HepG2 (cell line): ENCODE results near the gene PRXL2A. TPM values are rescaled to one million over a fixed set of nuclear protein-coding genes. Genes with fewer than 3 reads are reported as not detected.

Source experiments
- AGO2 ChIP-seq: fragments of 200-400 bp; formaldehyde crosslinking; optimal IDR thresholded peaks from 2 replicates; pipeline ENCODE3; 2017; ENCODE audit warnings: mild to moderate bottlenecking, low read depth, low read length, moderate library complexity
- BHLHE40 ChIP-seq: IDR thresholded peaks from 2 replicates; pipeline ENCODE4 v1.6.1; 2011; ENCODE audit warnings: low read length, improper control_type of control experiment
- DPF2 ChIP-seq: sonication (generic); formaldehyde crosslinking; IDR thresholded peaks from 2 replicates; pipeline ENCODE4 v1.4.0; 2020; ENCODE audit warnings: mild to moderate bottlenecking, low read depth, missing genetic modification reagents, borderline replicate concordance
- GATAD2A ChIP-seq: IDR thresholded peaks from 2 replicates; pipeline ENCODE4 v1.6.1; 2016
- LCORL ChIP-seq, 2 experiments: fragments of 450-650 bp in 1 of 2; sonication (generic) in 1 of 2; formaldehyde crosslinking in 1 of 2; IDR thresholded peaks; 2 replicates each; pipeline versions ENCODE4 v1.5.0 to v1.6.1; 2017 to 2020; ENCODE audit warnings: antibody characterized with exemption in 1 of 2, missing genetic modification reagents in 1 of 2
- PITX1 ChIP-seq: sonication (generic); formaldehyde crosslinking; IDR thresholded peaks from 2 replicates; pipeline ENCODE4 v1.5.1; 2020; ENCODE audit warnings: mild to moderate bottlenecking, missing genetic modification reagents
- POLR2A ChIP-seq, 2 experiments: IDR thresholded peaks; 2 replicates each; pipeline ENCODE4 v1.6.1; 2011; ENCODE audit warnings: low read depth in 2 of 2, low read length in 2 of 2, mild to moderate bottlenecking in 1 of 2, moderate library complexity in 1 of 2; ENCODE audit not compliant: insufficient read depth in 1 of 2
- SOX13 ChIP-seq, 3 experiments: fragments of 450-650 bp in 1 of 3; sonication (generic) in 1 of 3; formaldehyde crosslinking in 1 of 3; IDR thresholded peaks in 2 of 3; conservative IDR thresholded peaks in 1 of 3; 2 replicates each; pipeline versions ENCODE4 v1.5.0 to v1.6.1; 2016 to 2020; ENCODE audit warnings: antibody characterized with exemption in 1 of 3, mild to moderate bottlenecking in 1 of 3, missing compliant biosample characterization in 1 of 3, missing genetic modification reagents in 1 of 3, moderate library complexity in 1 of 3
- SOX5 ChIP-seq: IDR thresholded peaks from 2 replicates; pipeline ENCODE4 v1.6.1; 2016; ENCODE audit warnings: borderline replicate concordance
- SOX6 ChIP-seq, 2 experiments: fragments of 450-650 bp in 1 of 2; sonication (generic) in 1 of 2; formaldehyde crosslinking in 1 of 2; IDR thresholded peaks; 2 replicates each; pipeline versions ENCODE4 v1.4.0 to v1.6.1; 2017 to 2020; ENCODE audit warnings: antibody characterized with exemption in 1 of 2, mild to moderate bottlenecking in 1 of 2, missing genetic modification reagents in 1 of 2
- TCF7 ChIP-seq: sonication (generic); IDR thresholded peaks from 2 replicates; pipeline ENCODE4 v1.6.1; 2016; ENCODE audit warnings: antibody characterized with exemption, low read depth
- ZNF124 ChIP-seq: sonication (generic); formaldehyde crosslinking; IDR thresholded peaks from 2 replicates; pipeline ENCODE4 v1.4.0; 2020; ENCODE audit warnings: missing genetic modification reagents
- ZNF746 ChIP-seq: sonication (generic); formaldehyde crosslinking; IDR thresholded peaks from 2 replicates; pipeline ENCODE4 v1.8.0; 2022; ENCODE audit warnings: mild to moderate bottlenecking, missing genetic modification reagents
- ZNF891 ChIP-seq: sonication (generic); formaldehyde crosslinking; IDR thresholded peaks from 2 replicates; pipeline ENCODE4 v1.5.0; 2020; ENCODE audit warnings: mild to moderate bottlenecking, missing genetic modification reagents
- polyA plus RNA-seq, 8 experiments: library from polyadenylated mRNA; depleted of rRNA in 3 of 8; stranded (reverse) in 7 of 8; unstranded in 1 of 8; fragments of >200 nt; fragmentation: Illumina TruSeq in 4 of 8; extraction: Trizol in 4 of 8; gene quantifications; 2 replicates each; pipeline versions ENCODE4 v1.2.1 to v1.2.3, GENCODE V29; 2011 to 2016; ENCODE audit warnings: low read depth in 4 of 8, missing spikeins in 1 of 8, mixed read lengths in 1 of 8; ENCODE audit not compliant: insufficient read depth in 1 of 8
- total RNA-seq, 5 experiments: library from RNA; depleted of rRNA; stranded (reverse); fragments of >200 nt; fragmentation: Illumina TruSeq; extraction: Trizol; gene quantifications; 2 replicates each; pipeline ENCODE4 v1.2.3, GENCODE V29; 2016; ENCODE audit warnings: low read depth in 1 of 5
- TF ChIP-seq, protein P1 (sequence below): sonication (generic); formaldehyde crosslinking; IDR thresholded peaks from 2 replicates; pipeline ENCODE4 v1.4.0; 2020; ENCODE audit warnings: missing genetic modification reagents
- TF ChIP-seq, protein P2 (sequence below): IDR thresholded peaks from 2 replicates; pipeline ENCODE4 v1.6.1; 2012; ENCODE audit warnings: inconsistent platforms
- TF ChIP-seq, protein P3 (sequence below): sonication (generic); formaldehyde crosslinking; conservative IDR thresholded peaks from 2 replicates; pipeline ENCODE4 v1.4.0; 2020; ENCODE audit warnings: mild to moderate bottlenecking, missing genetic modification reagents, moderate library complexity
- TF ChIP-seq, protein P4 (sequence below): sonication (generic); formaldehyde crosslinking; IDR thresholded peaks from 2 replicates; pipeline ENCODE4 v1.5.1; 2020; ENCODE audit warnings: mild to moderate bottlenecking, missing genetic modification reagents, moderate library complexity

PRXL2A gene
- total and polyA plus RNA-seq, 2 of the 13 experiments (the other 11 are each of a cell fraction or from before 2014, with no cell fraction given) = 43.9 to 79.9 TPM

DNA sequence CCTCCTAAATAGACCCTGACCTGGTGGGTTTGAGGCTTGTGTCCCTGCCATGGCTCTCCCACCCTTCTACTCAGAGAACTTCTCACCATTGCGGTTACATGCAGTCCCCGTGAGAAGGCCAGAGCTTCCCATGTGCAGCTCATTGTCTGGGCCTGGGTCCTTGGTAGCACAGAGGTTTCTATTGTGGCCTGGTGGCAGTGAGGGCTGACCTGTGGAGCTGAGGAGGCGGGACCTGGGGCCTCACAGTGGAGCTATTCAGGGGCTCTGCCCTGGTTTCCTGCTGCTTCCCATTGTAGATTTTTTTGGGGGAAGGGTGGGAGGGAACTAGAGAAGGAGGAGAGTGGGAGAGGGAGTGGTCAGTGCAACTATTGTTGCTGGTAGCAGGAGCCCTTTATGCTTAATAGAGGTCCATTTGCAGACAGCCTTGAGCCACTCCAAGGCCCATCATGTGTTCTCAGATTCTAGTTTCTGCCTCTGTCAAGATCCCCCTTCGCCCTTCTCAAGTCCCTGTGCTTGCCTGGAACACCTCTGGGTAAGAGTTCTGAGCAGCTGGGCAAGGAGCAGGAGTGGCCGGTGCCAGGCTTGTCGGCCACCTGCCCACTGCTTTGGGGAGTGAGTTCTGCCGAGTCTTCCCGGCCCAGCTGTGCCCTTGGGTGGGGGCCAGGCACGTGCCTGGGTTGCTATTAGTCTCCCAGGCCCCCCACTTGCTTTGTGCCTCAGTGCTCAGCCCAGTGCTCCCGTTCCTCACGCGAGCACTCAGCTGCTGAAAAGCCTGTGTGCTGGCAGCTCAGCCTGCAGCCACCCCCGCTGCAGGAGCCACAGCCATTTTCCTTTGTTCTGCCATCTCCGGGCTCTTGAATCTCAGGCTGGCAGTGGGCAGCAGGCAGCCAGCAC lies 56.5 kb downstream of the PRXL2A start (continued):
- TF ChIP-seq, protein P1, sequence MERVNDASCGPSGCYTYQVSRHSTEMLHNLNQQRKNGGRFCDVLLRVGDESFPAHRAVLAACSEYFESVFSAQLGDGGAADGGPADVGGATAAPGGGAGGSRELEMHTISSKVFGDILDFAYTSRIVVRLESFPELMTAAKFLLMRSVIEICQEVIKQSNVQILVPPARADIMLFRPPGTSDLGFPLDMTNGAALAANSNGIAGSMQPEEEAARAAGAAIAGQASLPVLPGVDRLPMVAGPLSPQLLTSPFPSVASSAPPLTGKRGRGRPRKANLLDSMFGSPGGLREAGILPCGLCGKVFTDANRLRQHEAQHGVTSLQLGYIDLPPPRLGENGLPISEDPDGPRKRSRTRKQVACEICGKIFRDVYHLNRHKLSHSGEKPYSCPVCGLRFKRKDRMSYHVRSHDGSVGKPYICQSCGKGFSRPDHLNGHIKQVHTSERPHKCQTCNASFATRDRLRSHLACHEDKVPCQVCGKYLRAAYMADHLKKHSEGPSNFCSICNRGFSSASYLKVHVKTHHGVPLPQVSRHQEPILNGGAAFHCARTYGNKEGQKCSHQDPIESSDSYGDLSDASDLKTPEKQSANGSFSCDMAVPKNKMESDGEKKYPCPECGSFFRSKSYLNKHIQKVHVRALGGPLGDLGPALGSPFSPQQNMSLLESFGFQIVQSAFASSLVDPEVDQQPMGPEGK (CRISPR knock-in tag) = 0 out of 2 replicates have a peak, but pooled peaks have one; percentile 32
- 0 out of 2 replicates have a peak, but pooled peaks have one; percentile 31 for TF ChIP-seq DPF2 (CRISPR knock-in tag)
- TF ChIP-seq, protein P2, sequence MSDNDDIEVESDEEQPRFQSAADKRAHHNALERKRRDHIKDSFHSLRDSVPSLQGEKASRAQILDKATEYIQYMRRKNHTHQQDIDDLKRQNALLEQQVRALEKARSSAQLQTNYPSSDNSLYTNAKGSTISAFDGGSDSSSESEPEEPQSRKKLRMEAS = peak; percentile 70
- 0 out of 2 replicates have a peak, but pooled peaks have one; percentile 44 for TF ChIP-seq ZNF124 (CRISPR knock-in tag)
- TF ChIP-seq AGO2 = peak; percentile 34
- TF ChIP-seq, protein P3, sequence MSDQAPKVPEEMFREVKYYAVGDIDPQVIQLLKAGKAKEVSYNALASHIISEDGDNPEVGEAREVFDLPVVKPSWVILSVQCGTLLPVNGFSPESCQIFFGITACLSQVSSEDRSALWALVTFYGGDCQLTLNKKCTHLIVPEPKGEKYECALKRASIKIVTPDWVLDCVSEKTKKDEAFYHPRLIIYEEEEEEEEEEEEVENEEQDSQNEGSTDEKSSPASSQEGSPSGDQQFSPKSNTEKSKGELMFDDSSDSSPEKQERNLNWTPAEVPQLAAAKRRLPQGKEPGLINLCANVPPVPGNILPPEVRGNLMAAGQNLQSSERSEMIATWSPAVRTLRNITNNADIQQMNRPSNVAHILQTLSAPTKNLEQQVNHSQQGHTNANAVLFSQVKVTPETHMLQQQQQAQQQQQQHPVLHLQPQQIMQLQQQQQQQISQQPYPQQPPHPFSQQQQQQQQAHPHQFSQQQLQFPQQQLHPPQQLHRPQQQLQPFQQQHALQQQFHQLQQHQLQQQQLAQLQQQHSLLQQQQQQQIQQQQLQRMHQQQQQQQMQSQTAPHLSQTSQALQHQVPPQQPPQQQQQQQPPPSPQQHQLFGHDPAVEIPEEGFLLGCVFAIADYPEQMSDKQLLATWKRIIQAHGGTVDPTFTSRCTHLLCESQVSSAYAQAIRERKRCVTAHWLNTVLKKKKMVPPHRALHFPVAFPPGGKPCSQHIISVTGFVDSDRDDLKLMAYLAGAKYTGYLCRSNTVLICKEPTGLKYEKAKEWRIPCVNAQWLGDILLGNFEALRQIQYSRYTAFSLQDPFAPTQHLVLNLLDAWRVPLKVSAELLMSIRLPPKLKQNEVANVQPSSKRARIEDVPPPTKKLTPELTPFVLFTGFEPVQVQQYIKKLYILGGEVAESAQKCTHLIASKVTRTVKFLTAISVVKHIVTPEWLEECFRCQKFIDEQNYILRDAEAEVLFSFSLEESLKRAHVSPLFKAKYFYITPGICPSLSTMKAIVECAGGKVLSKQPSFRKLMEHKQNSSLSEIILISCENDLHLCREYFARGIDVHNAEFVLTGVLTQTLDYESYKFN (CRISPR knock-in tag) = peak; percentile 74
- TF ChIP-seq SOX13 (IDR thresholded peaks at IDR 0.05) = peak; percentile 91
- TF ChIP-seq SOX13 (CRISPR knock-in tag; conservative IDR thresholded peaks at IDR 0.05 in 1 of 2, IDR thresholded peaks at IDR 0.05 in 1 of 2) = peak in 1 of 2 experiments; percentile 96; a peak in 2 of 4 replicates
- no peak for TF ChIP-seq LCORL (IDR thresholded peaks at IDR 0.05)
- TF ChIP-seq LCORL (CRISPR knock-in tag; IDR thresholded peaks at IDR 0.05) = peak; percentile 30; the same call in 1 of the 2 replicates
- peak in 1 of 2 experiments; percentile 70; a peak in 2 of 4 replicates for TF ChIP-seq POLR2A (IDR thresholded peaks at IDR 0.05; ENCODE audit: insufficient read depth in 1 of 2, low read depth in 2 of 2, low read length in 2 of 2)
- peak; percentile 37; the same call in 1 of the 2 replicates for TF ChIP-seq ZNF891 (CRISPR knock-in tag)
- TF ChIP-seq ZNF746 (CRISPR knock-in tag) = no peak
- peak; percentile 69 for TF ChIP-seq BHLHE40
- TF ChIP-seq TCF7 = no peak
- TF ChIP-seq SOX6 (IDR thresholded peaks at IDR 0.05) = no peak
- TF ChIP-seq SOX6 (CRISPR knock-in tag; IDR thresholded peaks at IDR 0.05) = peak; percentile 94
- peak; percentile 96 for TF ChIP-seq SOX5
- TF ChIP-seq GATAD2A (CRISPR knock-in tag) = peak; percentile 69
- TF ChIP-seq PITX1 = peak; percentile 34; the same call in 1 of the 2 replicates
- TF ChIP-seq, protein P4, sequence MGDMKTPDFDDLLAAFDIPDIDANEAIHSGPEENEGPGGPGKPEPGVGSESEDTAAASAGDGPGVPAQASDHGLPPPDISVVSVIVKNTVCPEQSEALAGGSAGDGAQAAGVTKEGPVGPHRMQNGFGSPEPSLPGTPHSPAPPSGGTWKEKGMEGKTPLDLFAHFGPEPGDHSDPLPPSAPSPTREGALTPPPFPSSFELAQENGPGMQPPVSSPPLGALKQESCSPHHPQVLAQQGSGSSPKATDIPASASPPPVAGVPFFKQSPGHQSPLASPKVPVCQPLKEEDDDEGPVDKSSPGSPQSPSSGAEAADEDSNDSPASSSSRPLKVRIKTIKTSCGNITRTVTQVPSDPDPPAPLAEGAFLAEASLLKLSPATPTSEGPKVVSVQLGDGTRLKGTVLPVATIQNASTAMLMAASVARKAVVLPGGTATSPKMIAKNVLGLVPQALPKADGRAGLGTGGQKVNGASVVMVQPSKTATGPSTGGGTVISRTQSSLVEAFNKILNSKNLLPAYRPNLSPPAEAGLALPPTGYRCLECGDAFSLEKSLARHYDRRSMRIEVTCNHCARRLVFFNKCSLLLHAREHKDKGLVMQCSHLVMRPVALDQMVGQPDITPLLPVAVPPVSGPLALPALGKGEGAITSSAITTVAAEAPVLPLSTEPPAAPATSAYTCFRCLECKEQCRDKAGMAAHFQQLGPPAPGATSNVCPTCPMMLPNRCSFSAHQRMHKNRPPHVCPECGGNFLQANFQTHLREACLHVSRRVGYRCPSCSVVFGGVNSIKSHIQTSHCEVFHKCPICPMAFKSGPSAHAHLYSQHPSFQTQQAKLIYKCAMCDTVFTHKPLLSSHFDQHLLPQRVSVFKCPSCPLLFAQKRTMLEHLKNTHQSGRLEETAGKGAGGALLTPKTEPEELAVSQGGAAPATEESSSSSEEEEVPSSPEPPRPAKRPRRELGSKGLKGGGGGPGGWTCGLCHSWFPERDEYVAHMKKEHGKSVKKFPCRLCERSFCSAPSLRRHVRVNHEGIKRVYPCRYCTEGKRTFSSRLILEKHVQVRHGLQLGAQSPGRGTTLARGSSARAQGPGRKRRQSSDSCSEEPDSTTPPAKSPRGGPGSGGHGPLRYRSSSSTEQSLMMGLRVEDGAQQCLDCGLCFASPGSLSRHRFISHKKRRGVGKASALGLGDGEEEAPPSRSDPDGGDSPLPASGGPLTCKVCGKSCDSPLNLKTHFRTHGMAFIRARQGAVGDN (CRISPR knock-in tag) = peak; percentile 88
